GM13976 (cell line): ENCODE results near the gene RAB11FIP2.

Experiments
- DNase-seq: peaks from one replicate; pipeline ENCODE4 v3.0.0; 2012; ENCODE audit warnings: low spot score
- CTCF ChIP-seq: IDR thresholded peaks from 2 replicates; pipeline ENCODE4 v1.5.1; 2012; ENCODE audit warnings: borderline replicate concordance, mild to moderate bottlenecking; ENCODE audit not compliant: insufficient read depth; ENCODE audit errors: extremely low read depth, missing control alignments, control extremely low read depth
- in situ Hi-C: fragments of 300-500 bp; cut with MboI; formaldehyde crosslinking; loops from one replicate; pipeline ENCODE4 v1.12.0; 2022; ENCODE audit warnings: low sequenced_read_pairs, mixed read lengths, inconsistent platforms; ENCODE audit not compliant: unreplicated experiment

RAB11FIP2 gene

GRCh38 chr10:118036281-118036875 is 10.4 kb downstream of the RAB11FIP2 start:
- no peak for TF ChIP-seq CTCF
- no peak for DNase-seq
- in situ Hi-C loops, result no loop called here

GRCh38 chr10:118035354-118036005 is 11.3 kb downstream of the RAB11FIP2 start:
- in situ Hi-C loops, result no loop called here
- TF ChIP-seq CTCF, result no peak
- no peak for DNase-seq

GRCh38 chr10:118034791-118035261 is 11.9 kb downstream of the RAB11FIP2 start:
- in situ Hi-C loops, result no loop called here
- no peak for TF ChIP-seq CTCF
- DNase-seq, result no peak

- no peak for TF ChIP-seq CTCF
- in situ Hi-C loops, result no loop called here
- DNase-seq, result no peak
These were observed 12.8 kb downstream of the RAB11FIP2 start for GRCh38 chr10:118033905-118034304.

GRCh38 chr10:118032564-118032963 is 14.2 kb downstream of the RAB11FIP2 start:
- no peak for TF ChIP-seq CTCF
- in situ Hi-C loops, result no loop called here
- no peak for DNase-seq

- no peak for DNase-seq
- TF ChIP-seq CTCF, result no peak
- in situ Hi-C loops, result no loop called here
These were observed 15.2 kb downstream of the RAB11FIP2 start for GRCh38 chr10:118031351-118032075.
